Gastrocnemius medialis (tissue), 4 donors: ENCODE data around the gene FN3KRP. TPM values are rescaled to one million over a fixed set of nuclear protein-coding genes. Genes with fewer than 3 reads are reported as not detected.
A peak's percentile ranks its signal among the peaks of the same experiment; 100 is the strongest.

ENCODE experiments used
- ATAC-seq, 2 donors: fragments of 150-250 bp; one replicate each; pipeline ENCODE4 v1.9.1; 2016
- DNase-seq, 2 donors: peaks; one replicate each; pipeline ENCODE4 v3.0.0-alpha.2; 2019
- H3K27ac ChIP-seq, 4 donors: fragments of 200-600 bp; sonication (generic); 1 replicate in 1 of 4; 2 replicates in 3 of 4; pipeline ENCODE4 v1.5.1; 2016 to 2018; ENCODE audit warnings: mild to moderate bottlenecking in 2 of 4, moderate library complexity in 1 of 4
- H3K27me3 ChIP-seq, 3 donors: fragments of 200-600 bp; sonication (generic) in 2 of 3; 1 replicate in 1 of 3; 2 replicates in 2 of 3; pipeline versions ENCODE4 v1.5.1 to v1.6.0; 2016 to 2019; ENCODE audit warnings: mild to moderate bottlenecking in 1 of 3, moderate library complexity in 1 of 3
- H3K36me3 ChIP-seq, 2 donors: fragments of 200-600 bp; sonication (generic) in 1 of 2; one replicate each; pipeline ENCODE4 v1.5.1; 2017 to 2018
- H3K4me1 ChIP-seq, 2 donors: fragments of 200-600 bp; sonication (generic) in 1 of 2; one replicate each; pipeline ENCODE4 v1.5.1; 2016 to 2017; ENCODE audit warnings: mild to moderate bottlenecking in 2 of 2
- H3K4me3 ChIP-seq, 4 donors: fragments of 200-600 bp; sonication (generic) in 3 of 4; 1 replicate in 1 of 4; 2 replicates in 3 of 4; pipeline ENCODE4 v1.5.1; 2016 to 2019; ENCODE audit warnings: mild to moderate bottlenecking in 2 of 4
- H3K9me3 ChIP-seq, 3 donors: fragments of 200-600 bp; sonication (generic) in 2 of 3; 1 replicate in 1 of 3; 2 replicates in 2 of 3; pipeline ENCODE4 v1.5.1; 2016 to 2019
- CTCF ChIP-seq, 5 experiments: fragments of 450-650 bp in 3 of 5; fragments of 200-600 bp in 2 of 5; sonication (generic) in 2 of 5; IDR thresholded peaks in 4 of 5; conservative IDR thresholded peaks in 1 of 5; 1 replicate in 4 of 5; 2 replicates in 1 of 5; pipeline ENCODE4 v1.5.1; 2016 to 2019; ENCODE audit warnings: antibody characterized with exemption in 5 of 5, mild to moderate bottlenecking in 3 of 5, moderate library complexity in 3 of 5
- POLR2A ChIP-seq, 2 donors: fragments of 450-650 bp; IDR thresholded peaks; one replicate each; pipeline ENCODE4 v1.6.1; 2017; ENCODE audit warnings: antibody characterized with exemption in 2 of 2, mild to moderate bottlenecking in 2 of 2, moderate library complexity in 2 of 2
- in situ Hi-C, 4 donors: fragments of 200-750 bp; cut with MboI; loops; one replicate each; pipeline versions ENCODE4 v1.15.0 to v1.8.0; 2017; ENCODE audit warnings: low sequenced_read_pairs in 4 of 4
- intact Hi-C: fragments of 100-400 bp; cut with DNase I; formaldehyde crosslinking; loops from one replicate; pipeline ENCODE4 v1.15.1; 2023; ENCODE audit warnings: low total_unique reads
- total RNA-seq, 4 donors: library from RNA; depleted of rRNA; stranded (reverse); fragments of >200 nt; gene quantifications; one replicate each; pipeline versions ENCODE4 v1.1.0 to v1.2.3, GENCODE V29; 2016

FN3KRP gene
- total RNA-seq, 4 donors from 2014 or later, result 2.3 to 7.9 (median 3.9) TPM

GRCh38 chr17:82704886-82705285 is 11.6 kb upstream of the FN3KRP start:
- H3K27me3 ChIP-seq, result no peaks in the 10 kb centered on the region
- DNase-seq (no peak), ATAC-seq (no peak)
- in situ Hi-C loops (no loop called here), intact Hi-C loops (no loop called here)
- peaks cover 0 to 9% of the 10 kb centered on the region in 2 donors for H3K4me1 ChIP-seq
- H3K9me3 ChIP-seq, result no peaks in the 10 kb centered on the region
- no peak for TF ChIP-seq POLR2A (IDR thresholded peaks at IDR 0.05)
- no peak for TF ChIP-seq CTCF (IDR thresholded peaks at IDR 0.05 in 4 of 5, conservative IDR thresholded peaks at IDR 0.05 in 1 of 5)
- H3K27ac ChIP-seq, result no peak overlapping the region
- H3K36me3 ChIP-seq, result no peaks in the 10 kb centered on the region
- no peak overlapping the region for H3K4me3 ChIP-seq

- DNase-seq (no peak), ATAC-seq (no peak)
- Histone ChIP-seq H3K4me3 (no peak overlapping the region), H3K36me3 (no peaks in the 10 kb centered on the region), H3K9me3 (no peaks in the 10 kb centered on the region), H3K27me3 (no peaks in the 10 kb centered on the region), H3K27ac (no peak overlapping the region), H3K4me1 (peaks cover 0 to 9% of the 10 kb centered on the region in 2 donors)
- in situ Hi-C loops (no loop called here), intact Hi-C loops (no loop called here)
- TF ChIP-seq POLR2A (IDR thresholded peaks at IDR 0.05) (no peak), CTCF (IDR thresholded peaks at IDR 0.05 in 4 of 5, conservative IDR thresholded peaks at IDR 0.05 in 1 of 5) (no peak)
Measured at GRCh38 chr17:82705756-82706155, 10.8 kb upstream of the FN3KRP start.

GRCh38 chr17:82709024-82709675 is 7.4 kb upstream of the FN3KRP start:
- H3K36me3 ChIP-seq, result no peaks in the 10 kb centered on the region
- DNase-seq (no peak), ATAC-seq (no peak)
- H3K9me3 ChIP-seq, result no peaks in the 10 kb centered on the region
- intact Hi-C loops (no loop called here), in situ Hi-C loops (no loop called here)
- no peak overlapping the region for H3K4me3 ChIP-seq
- H3K27ac ChIP-seq, result peak overlapping the region in 1 of 4 donors; percentile 51
- no peaks in the 10 kb centered on the region for H3K27me3 ChIP-seq
- H3K4me1 ChIP-seq, result peaks cover 10 to 19% of the 10 kb centered on the region in 2 donors
- no peak for TF ChIP-seq POLR2A (IDR thresholded peaks at IDR 0.05)
- no peak for TF ChIP-seq CTCF (IDR thresholded peaks at IDR 0.05 in 4 of 5, conservative IDR thresholded peaks at IDR 0.05 in 1 of 5)

- Histone ChIP-seq H3K27me3 (no peaks in the 10 kb centered on the region), H3K9me3 (no peaks in the 10 kb centered on the region), H3K4me3 (no peak overlapping the region), H3K36me3 (no peaks in the 10 kb centered on the region), H3K27ac (peak overlapping the region in 1 of 4 donors; percentile 51), H3K4me1 (peaks cover 10 to 19% of the 10 kb centered on the region in 2 donors)
- TF ChIP-seq POLR2A (IDR thresholded peaks at IDR 0.05) (no peak), CTCF (IDR thresholded peaks at IDR 0.05 in 4 of 5, conservative IDR thresholded peaks at IDR 0.05 in 1 of 5) (no peak)
- intact Hi-C loops, result no loop called here
- ATAC-seq (no peak), DNase-seq (no peak)
- in situ Hi-C loops, result no loop called here
Measured at GRCh38 chr17:82709676-82710498, 6.6 kb upstream of the FN3KRP start.
